IMR-90 (cell line): ENCODE results near the gene ARF6. TPM values are rescaled to one million over a fixed set of nuclear protein-coding genes. Genes with fewer than 3 reads are reported as not detected.

Experiments used
- ATAC-seq: fragments of 200-7000 bp; cut with Tn5 transposase; 2 replicates; pipeline ENCODE4 v1.9.1; 2020; ENCODE audit warnings: low read depth, mild to moderate bottlenecking, moderate library complexity
- BruUV-seq: library from RNA; stranded (reverse); fragments of 400-500 nt; replicated peaks from 2 replicates; lab custom pipeline; 2021; lab: Mats Ljungman, UMichigan
- CTCF ChIA-PET: fragments of 300-600 bp; formaldehyde crosslinking; extraction: SDS; loops from one replicate; lab custom pipeline; 2021; ENCODE audit warnings: antibody characterized with exemption; lab: Yijun Ruan, JAX
- POLR2A ChIA-PET: fragments of 300-600 bp; sonication (Branson Sonifier 250); formaldehyde crosslinking; loops from one replicate; lab custom pipeline; 2022; ENCODE audit warnings: antibody characterized with exemption; ENCODE audit not compliant: unreplicated experiment; lab: Charles Lee
- DNase-seq: peaks from one replicate; pipeline ENCODE4 v3.0.0; 2013
- H2AFZ ChIP-seq: replicated peaks from 2 replicates; pipeline ENCODE3; 2013; ENCODE audit warnings: low read length, mild to moderate bottlenecking; ENCODE audit not compliant: poor library complexity
- H2AK5ac ChIP-seq: 2 replicates; pipeline ENCODE4 v1.6.1; 2013; ENCODE audit warnings: low read depth, low read length, inconsistent platforms
- H2AK9ac ChIP-seq: replicated peaks from 2 replicates; pipeline ENCODE3; 2013; ENCODE audit warnings: mild to moderate bottlenecking, low read depth, low read length, moderate library complexity; ENCODE audit not compliant: poor library complexity
- H2BK120ac ChIP-seq: 2 replicates; pipeline ENCODE4 v1.6.1; 2013; ENCODE audit warnings: low read depth, low read length, inconsistent platforms
- H2BK15ac ChIP-seq: 3 replicates; pipeline ENCODE4 v1.6.1; 2013; ENCODE audit warnings: low read depth, low read length, inconsistent platforms
- H2BK20ac ChIP-seq: 2 replicates; pipeline ENCODE4 v1.6.1; 2013; ENCODE audit warnings: low read depth, mild to moderate bottlenecking, inconsistent platforms, low read length, moderate library complexity
- H2BK5ac ChIP-seq: 2 replicates; pipeline ENCODE4 v1.6.1; 2013; ENCODE audit warnings: mild to moderate bottlenecking, low read depth, low read length, inconsistent platforms; ENCODE audit not compliant: poor library complexity, severe bottlenecking
- H3K14ac ChIP-seq: replicated peaks from 2 replicates; pipeline ENCODE4 v1.6.1; 2013; ENCODE audit warnings: low read depth, low read length, inconsistent platforms
- H3K18ac ChIP-seq: 2 replicates; pipeline ENCODE4 v1.6.1; 2013; ENCODE audit warnings: low read depth, low read length, control low read depth
- H3K23ac ChIP-seq: 2 replicates; pipeline ENCODE4 v1.6.1; 2013; ENCODE audit warnings: low read depth, low read length, inconsistent platforms
- H3K27ac ChIP-seq: 2 replicates; pipeline ENCODE4 v1.5.1; 2013; ENCODE audit warnings: mild to moderate bottlenecking, control low read depth, low read length; ENCODE audit not compliant: insufficient read depth
- H3K27me3 ChIP-seq: 2 replicates; pipeline ENCODE4 v1.6.1; 2013; ENCODE audit warnings: low read length; ENCODE audit not compliant: control insufficient read depth, insufficient read depth
- H3K36me3 ChIP-seq: 2 replicates; pipeline ENCODE4 v1.6.1; 2013; ENCODE audit warnings: low read length, mixed read lengths; ENCODE audit not compliant: control insufficient read depth, insufficient read depth
- H3K4ac ChIP-seq: 2 replicates; pipeline ENCODE4 v1.6.1; 2013; ENCODE audit warnings: low read depth, low read length, inconsistent platforms
- H3K4me1 ChIP-seq: 2 replicates; pipeline ENCODE4 v1.6.1; 2013; ENCODE audit warnings: low read length, mixed read lengths; ENCODE audit not compliant: control insufficient read depth, insufficient read depth
- H3K4me2 ChIP-seq: 2 replicates; pipeline ENCODE4 v1.6.1; 2013; ENCODE audit warnings: low read depth, mild to moderate bottlenecking, control low read depth, low read length, moderate library complexity
- H3K4me3 ChIP-seq: 2 replicates; pipeline ENCODE4 v1.5.1; 2013; ENCODE audit warnings: low read depth, mild to moderate bottlenecking, control low read depth, low read length, moderate library complexity; ENCODE audit not compliant: insufficient read depth
- H3K56ac ChIP-seq: 2 replicates; pipeline ENCODE4 v1.6.1; 2013; ENCODE audit warnings: low read length, inconsistent platforms; ENCODE audit not compliant: insufficient read depth; ENCODE audit errors: extremely low read depth
- H3K79me1 ChIP-seq, 2 experiments: 2 replicates each; pipeline ENCODE4 v1.6.1; 2013; ENCODE audit warnings: low read length in 2 of 2, inconsistent platforms in 1 of 2, low read depth in 1 of 2
- H3K9ac ChIP-seq: 2 replicates; pipeline ENCODE4 v1.6.1; 2013; ENCODE audit warnings: low read depth, low read length, control low read depth
- H3K9me1 ChIP-seq: 2 replicates; pipeline ENCODE4 v1.6.1; 2013; ENCODE audit warnings: low read length, inconsistent platforms; ENCODE audit not compliant: insufficient read depth
- H3K9me3 ChIP-seq: 2 replicates; pipeline ENCODE4 v1.6.1; 2013; ENCODE audit warnings: low read length; ENCODE audit not compliant: control insufficient read depth, insufficient read depth
- H4K20me1 ChIP-seq: 2 replicates; pipeline ENCODE4 v1.6.1; 2013; ENCODE audit warnings: low read length, inconsistent platforms; ENCODE audit not compliant: insufficient read depth
- H4K5ac ChIP-seq: 2 replicates; pipeline ENCODE4 v1.6.1; 2013; ENCODE audit warnings: mild to moderate bottlenecking, low read depth, low read length, control low read depth
- H4K8ac ChIP-seq, 2 experiments: 2 replicates each; pipeline ENCODE4 v1.6.1; 2013; ENCODE audit warnings: low read depth in 2 of 2, low read length in 2 of 2, control low read depth in 1 of 2, inconsistent platforms in 1 of 2
- H4K91ac ChIP-seq: 2 replicates; pipeline ENCODE4 v1.6.1; 2013; ENCODE audit warnings: low read depth, low read length, inconsistent platforms; ENCODE audit not compliant: insufficient read depth
- BHLHE40 ChIP-seq: fragments of 150-350 bp; IDR thresholded peaks from 2 replicates; pipeline ENCODE4 v1.6.1; 2016; ENCODE audit warnings: mild to moderate bottlenecking, low read depth, low read length
- FOS ChIP-seq: fragments of 150-350 bp; IDR thresholded peaks from 2 replicates; pipeline ENCODE4 v1.6.1; 2016; ENCODE audit warnings: low read depth, low read length
- MXI1 ChIP-seq: IDR thresholded peaks from 2 replicates; pipeline ENCODE4 v1.6.1; 2012; ENCODE audit warnings: low read depth, mild to moderate bottlenecking, low read length, moderate library complexity, borderline replicate concordance
- POLR2A ChIP-seq: IDR thresholded peaks from 2 replicates; pipeline ENCODE4 v1.6.1; 2012; ENCODE audit warnings: mild to moderate bottlenecking, low read depth, low read length
- RAD21 ChIP-seq: IDR thresholded peaks from 2 replicates; pipeline ENCODE4 v1.6.1; 2012; ENCODE audit warnings: low read length, improper control_type of control experiment
- RCOR1 ChIP-seq: IDR thresholded peaks from 2 replicates; pipeline ENCODE4 v1.6.1; 2012; ENCODE audit warnings: mild to moderate bottlenecking, low read length, improper control_type of control experiment; ENCODE audit not compliant: insufficient replicate concordance
- USF2 ChIP-seq: fragments of 150-350 bp; IDR thresholded peaks from 2 replicates; pipeline ENCODE4 v1.6.1; 2017; ENCODE audit warnings: mild to moderate bottlenecking, antibody characterized with exemption, low read length, low read depth
- WGBS, 2 experiments: methylation state at CpG; one replicate each; pipeline versions ENCODE4 v1.1.5 to v1.1.7; 2013; ENCODE audit warnings: missing lambda C conversion rate in 2 of 2; ENCODE audit not compliant: insufficient read length in 1 of 2; ENCODE audit errors: extremely low coverage in 2 of 2; 5-methylcytosine and 5-hydroxymethylcytosine counted together
- dilution Hi-C: fragments of 300-500 bp; cut with HindIII; formaldehyde crosslinking; loops from one replicate; pipeline ENCODE4 v1.14.3; 2018; ENCODE audit warnings: low sequenced_read_pairs; ENCODE audit not compliant: unreplicated experiment
- in situ Hi-C: fragments of 300-500 bp; cut with MboI; formaldehyde crosslinking; loops from 3 replicates; pipeline ENCODE4 v1.14.3; 2019; ENCODE audit warnings: low sequenced_read_pairs, inconsistent platforms, mixed read lengths
- intact Hi-C: fragments of 100-400 bp; cut with micrococcal nuclease; formaldehyde crosslinking; loops from 2 replicates; pipeline ENCODE4 v1.10.0; 2022
- polyA plus RNA-seq, 3 experiments: library from polyadenylated mRNA; depleted of rRNA; stranded (reverse); fragments of >200 nt; gene quantifications; 2 replicates each; pipeline ENCODE4 v1.2.3, GENCODE V29; 2012; ENCODE audit warnings: low replicate concordance in 1 of 3
- total RNA-seq: library from RNA; depleted of rRNA; stranded (reverse); fragments of >200 nt; gene quantifications from 2 replicates; pipeline ENCODE4 v1.2.3, GENCODE V29; 2012

The ARF6 gene
- total and polyA plus RNA-seq, 2 of the 4 experiments (the other 2 are of a cell fraction) = 32.1 to 40.1 TPM

- Histone ChIP-seq H3K4me1 (peaks cover 2% of the 10 kb centered on the region; the same call in 1 of the 2 replicates), H3K18ac (peak overlapping the region; percentile 13), H4K5ac (peak overlapping the region; percentile 68), H2BK20ac (no peak overlapping the region), H3K4ac (peak overlapping the region; percentile 95), H2AFZ (peak overlapping the region; percentile 94), H3K14ac (peak overlapping the region; percentile 94), H2AK9ac (peak overlapping the region; percentile 95), H4K91ac (peak overlapping the region; percentile 95), H3K9me1 (peaks cover 7% of the 10 kb centered on the region; the same call in 1 of the 2 replicates), H3K9me3 (no peaks in the 10 kb centered on the region), H3K27me3 (no peaks in the 10 kb centered on the region), H3K56ac (peak overlapping the region; percentile 87), H2BK5ac (peak overlapping the region; percentile 91), H4K8ac (peak overlapping the region; percentile 88 to 98), H2BK120ac (peak overlapping the region; percentile 91), H3K36me3 (peaks cover 5% of the 10 kb centered on the region), H3K4me2 (peak overlapping the region; percentile 74), H3K23ac (peak overlapping the region; percentile 91; the same call in 1 of the 2 replicates), H2AK5ac (peak overlapping the region; percentile 84; the same call in 1 of the 2 replicates), H3K27ac (peak overlapping the region; percentile 98), H3K9ac (peak overlapping the region; percentile 95), H4K20me1 (peaks cover 38% of the 10 kb centered on the region), H3K4me3 (peak overlapping the region; percentile 84), H3K79me1 (peaks cover 7 to 19% of the 10 kb centered on the region in 2 experiments; a peak in 3 of 4 replicates), H2BK15ac (no peak overlapping the region; the same call in 2 of the 3 replicates)
- TSS peak; percentile 95 for BruUV-seq
- WGBS, 2 experiments = no CpG with 5 or more reads among the region's 12 CpGs
- ChIA-PET CTCF (interaction anchor here (0.8 to 1.1 kb wide), 2 partner anchors 13 to 26 kb away, joined by 4 to 5 read pairs; no protein-coding TSS in a partner anchor), POLR2A (interaction anchor here (0.6 to 1.1 kb wide), 7 partner anchors 12 to 474 kb away, joined by 3 to 7 read pairs (median 4); no protein-coding TSS in a partner anchor)
- in situ Hi-C loops = no loop called here
- ATAC-seq = peak; percentile 22
- peak; percentile 82 for DNase-seq
- dilution Hi-C loops = no loop called here
- intact Hi-C loops = loop anchor here (1.0 to 2.0 kb wide), 3 partner anchors 29 to 213 kb away; no protein-coding TSS in a partner anchor
- peak; percentile 93 for TF ChIP-seq MXI1
- TF ChIP-seq RCOR1 = no peak
- TF ChIP-seq FOS = no peak
- peak; percentile 47; the same call in 1 of the 2 replicates for TF ChIP-seq BHLHE40
- no peak for TF ChIP-seq POLR2A
- TF ChIP-seq USF2 = peak; percentile 68
- peak; percentile 8; the same call in 1 of the 2 replicates for TF ChIP-seq RAD21
Observed at GRCh38 chr14:49892301-49892635, 614 bp upstream of the ARF6 start.
